GM19035 (cell line): ENCODE results near the gene CUX1.

Experiments
- ATAC-seq: cut with Tn5 transposase; IDR thresholded peaks from one replicate; pipeline ENCODE4 v1.9.1; 2021; ENCODE audit not compliant: unreplicated experiment

Gene CUX1, protein sequence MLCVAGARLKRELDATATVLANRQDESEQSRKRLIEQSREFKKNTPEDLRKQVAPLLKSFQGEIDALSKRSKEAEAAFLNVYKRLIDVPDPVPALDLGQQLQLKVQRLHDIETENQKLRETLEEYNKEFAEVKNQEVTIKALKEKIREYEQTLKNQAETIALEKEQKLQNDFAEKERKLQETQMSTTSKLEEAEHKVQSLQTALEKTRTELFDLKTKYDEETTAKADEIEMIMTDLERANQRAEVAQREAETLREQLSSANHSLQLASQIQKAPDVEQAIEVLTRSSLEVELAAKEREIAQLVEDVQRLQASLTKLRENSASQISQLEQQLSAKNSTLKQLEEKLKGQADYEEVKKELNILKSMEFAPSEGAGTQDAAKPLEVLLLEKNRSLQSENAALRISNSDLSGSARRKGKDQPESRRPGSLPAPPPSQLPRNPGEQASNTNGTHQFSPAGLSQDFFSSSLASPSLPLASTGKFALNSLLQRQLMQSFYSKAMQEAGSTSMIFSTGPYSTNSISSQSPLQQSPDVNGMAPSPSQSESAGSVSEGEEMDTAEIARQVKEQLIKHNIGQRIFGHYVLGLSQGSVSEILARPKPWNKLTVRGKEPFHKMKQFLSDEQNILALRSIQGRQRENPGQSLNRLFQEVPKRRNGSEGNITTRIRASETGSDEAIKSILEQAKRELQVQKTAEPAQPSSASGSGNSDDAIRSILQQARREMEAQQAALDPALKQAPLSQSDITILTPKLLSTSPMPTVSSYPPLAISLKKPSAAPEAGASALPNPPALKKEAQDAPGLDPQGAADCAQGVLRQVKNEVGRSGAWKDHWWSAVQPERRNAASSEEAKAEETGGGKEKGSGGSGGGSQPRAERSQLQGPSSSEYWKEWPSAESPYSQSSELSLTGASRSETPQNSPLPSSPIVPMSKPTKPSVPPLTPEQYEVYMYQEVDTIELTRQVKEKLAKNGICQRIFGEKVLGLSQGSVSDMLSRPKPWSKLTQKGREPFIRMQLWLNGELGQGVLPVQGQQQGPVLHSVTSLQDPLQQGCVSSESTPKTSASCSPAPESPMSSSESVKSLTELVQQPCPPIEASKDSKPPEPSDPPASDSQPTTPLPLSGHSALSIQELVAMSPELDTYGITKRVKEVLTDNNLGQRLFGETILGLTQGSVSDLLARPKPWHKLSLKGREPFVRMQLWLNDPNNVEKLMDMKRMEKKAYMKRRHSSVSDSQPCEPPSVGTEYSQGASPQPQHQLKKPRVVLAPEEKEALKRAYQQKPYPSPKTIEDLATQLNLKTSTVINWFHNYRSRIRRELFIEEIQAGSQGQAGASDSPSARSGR (N-terminal part only)

GRCh38 chr7:101817471-101818286, at the start of gene CUX1:
Gene CUX1 (plus strand): TSS chr7:101817626. CDS start chr7:101817640, 14 bp downstream.
- ATAC-seq: no peak

DNA sequence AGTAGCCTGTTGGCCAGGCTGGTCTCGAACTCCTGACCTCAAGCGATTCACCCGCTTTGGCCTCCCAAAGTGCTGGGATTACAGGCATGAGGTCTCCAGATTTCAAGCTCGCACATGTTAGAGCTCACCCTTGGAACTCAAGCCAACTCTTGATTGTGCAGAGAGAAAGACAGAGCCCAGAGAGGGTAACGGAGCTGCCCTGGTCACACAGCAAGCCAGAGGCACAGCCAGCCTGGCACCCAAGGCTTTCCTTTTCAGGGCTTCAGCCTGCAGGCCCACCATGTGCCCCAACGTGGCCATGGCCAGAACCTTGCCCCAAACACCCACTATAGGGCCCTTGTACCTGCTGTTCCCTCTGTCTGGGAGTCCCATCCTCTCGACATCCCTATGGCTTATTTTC, 49.1 kb upstream of the CUX1 start:
- no peak for ATAC-seq

GRCh38 chr7:101770466-101770865, 47.0 kb upstream of the CUX1 start:
- ATAC-seq: no peak

DNA sequence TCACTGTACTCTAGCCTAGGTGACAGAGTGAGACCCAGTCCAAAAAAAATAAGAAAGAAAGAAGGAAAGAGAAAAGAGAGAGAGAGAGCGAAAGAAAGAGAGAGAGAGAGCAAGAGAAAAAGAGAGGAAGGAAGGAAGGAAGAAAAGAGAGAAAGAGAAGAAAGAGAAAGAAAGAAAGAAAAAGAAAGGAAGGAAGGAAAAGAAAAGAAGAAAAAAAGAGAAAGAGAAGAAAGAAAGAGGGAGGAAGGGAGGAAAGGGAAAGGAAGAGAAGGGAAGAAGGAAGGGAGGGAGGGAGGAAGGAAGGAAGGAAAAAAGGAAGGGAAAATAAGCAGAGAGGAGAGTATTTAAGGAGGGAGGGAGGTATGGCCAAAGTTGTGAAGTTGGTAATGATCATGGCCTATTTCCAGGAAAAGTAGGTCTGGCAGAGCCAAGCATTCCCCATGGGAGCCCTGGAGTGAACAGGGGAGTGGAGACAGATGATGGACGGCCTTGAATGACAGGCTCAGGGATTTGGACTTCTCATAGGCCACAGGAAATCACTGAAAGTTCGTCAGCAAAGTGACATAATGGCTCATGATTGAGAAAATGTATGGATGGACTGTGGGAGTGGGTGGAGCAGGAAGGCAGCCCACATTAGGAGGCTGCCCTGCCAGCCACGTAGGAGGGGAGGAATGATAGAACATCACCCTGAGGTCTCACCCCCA, 44.8 kb upstream of the CUX1 start:
- no peak for ATAC-seq

DNA sequence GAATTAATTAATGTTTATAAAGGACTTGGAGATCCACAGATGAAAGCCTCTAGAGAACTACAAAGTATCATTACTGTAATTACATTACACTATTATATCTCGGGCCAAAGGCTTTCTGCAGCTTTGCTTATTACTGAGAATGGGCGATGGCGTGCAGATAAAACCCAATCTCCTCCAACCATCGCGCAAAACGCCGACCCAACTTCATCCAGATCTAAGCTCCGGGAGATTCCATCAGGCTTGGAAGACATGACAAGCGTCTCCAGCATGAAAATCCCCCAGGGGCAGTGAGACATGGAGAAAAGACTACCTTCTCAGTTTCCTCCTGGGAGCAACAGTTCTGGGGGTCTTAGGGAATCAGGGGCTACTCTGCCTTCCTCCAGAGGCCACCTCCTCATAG, 42.2 kb upstream of the CUX1 start:
- no peak for ATAC-seq

DNA sequence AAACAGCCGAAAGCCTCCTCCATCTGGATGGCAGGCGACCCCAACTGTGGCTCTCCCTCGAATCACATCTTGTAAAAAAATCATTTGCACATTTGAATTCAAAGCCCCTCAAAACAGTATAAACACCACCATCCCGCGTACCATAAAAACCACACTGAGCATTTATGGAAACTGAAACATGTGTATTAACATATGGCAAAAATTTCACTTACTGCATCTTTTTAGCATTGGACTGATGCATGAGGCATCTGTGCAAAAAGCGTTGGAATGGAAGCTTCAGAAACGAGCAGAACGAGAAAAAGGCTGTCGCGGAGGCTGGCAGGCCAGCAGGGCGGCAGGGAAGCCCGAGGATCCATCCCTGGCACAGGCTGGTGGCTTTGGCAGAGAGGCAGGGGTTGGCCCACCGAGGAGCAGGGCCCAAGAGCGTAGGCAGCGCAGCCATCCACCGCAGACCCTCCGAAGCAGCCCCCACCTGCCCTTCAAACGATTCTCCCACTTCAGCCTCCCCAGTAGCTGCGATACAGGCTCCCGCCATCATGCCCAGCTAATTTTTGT, 39.3 kb upstream of the CUX1 start:
- no peak for ATAC-seq

GRCh38 chr7:101779267-101779666, 38.2 kb upstream of the CUX1 start:
- no peak for ATAC-seq

GRCh38 chr7:101780281-101780680, 37.1 kb upstream of the CUX1 start:
- no peak for ATAC-seq

- ATAC-seq: no peak
Observed at GRCh38 chr7:101781439-101781838, 36.0 kb upstream of the CUX1 start.

DNA sequence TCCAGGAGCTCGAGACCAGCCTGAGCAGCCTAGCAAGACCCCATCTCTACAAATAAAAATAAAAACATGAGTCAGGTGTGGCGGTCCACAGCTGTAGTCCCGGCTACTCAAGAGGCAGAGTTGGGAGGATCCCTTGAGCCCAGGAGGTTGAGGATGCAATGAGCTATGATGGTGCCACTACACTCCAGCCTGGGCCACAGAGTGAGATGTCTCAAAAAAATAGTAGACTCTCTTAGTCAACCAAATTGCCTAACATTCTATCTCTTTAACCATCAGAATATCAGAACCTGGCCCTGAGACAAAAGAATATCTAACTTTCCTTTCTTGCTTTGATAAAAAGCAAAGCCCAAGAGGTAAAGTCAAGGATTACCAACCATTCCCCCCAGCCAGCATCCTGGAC, 35.0 kb upstream of the CUX1 start:
- no peak for ATAC-seq

GRCh38 chr7:101782896-101783295, 34.5 kb upstream of the CUX1 start:
- ATAC-seq: no peak

DNA sequence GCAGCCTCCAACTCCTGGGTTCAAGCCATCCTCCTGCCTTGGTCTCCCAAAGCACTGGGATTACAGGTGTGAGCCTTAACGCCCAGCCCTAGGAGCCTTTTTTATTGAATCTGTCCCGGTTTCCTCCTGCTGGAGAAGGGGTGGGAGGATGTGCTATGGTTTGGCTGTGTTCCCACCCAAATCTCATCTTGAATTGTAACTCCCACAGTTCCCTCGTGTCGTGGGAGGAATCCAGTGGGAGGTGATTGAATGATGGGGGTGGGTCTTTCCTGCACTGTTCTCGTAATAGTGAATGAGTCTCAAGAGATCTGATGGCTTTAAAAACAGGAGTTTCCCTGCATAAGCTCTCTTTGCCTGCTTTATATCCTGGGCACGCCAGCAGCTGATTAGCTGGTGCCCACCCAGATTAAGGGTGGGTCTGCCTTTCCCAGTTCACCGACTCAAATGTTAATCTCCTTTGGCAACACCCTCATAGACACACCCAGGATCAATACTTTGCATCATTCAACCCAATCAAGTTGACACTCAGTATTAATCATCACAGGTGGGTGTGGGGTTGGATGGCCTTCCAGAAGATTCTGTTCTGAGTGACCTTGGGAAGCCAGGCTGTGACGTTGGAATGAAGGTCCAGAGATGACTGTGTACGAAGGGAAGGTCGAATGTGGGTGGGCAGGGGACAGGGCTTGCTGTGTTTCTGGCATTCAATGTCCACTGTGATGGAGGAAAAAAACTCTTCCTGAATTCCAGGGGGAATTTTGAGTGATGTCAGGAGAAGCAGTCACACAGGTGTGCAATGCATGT, 33.8 kb upstream of the CUX1 start:
- no peak for ATAC-seq

DNA sequence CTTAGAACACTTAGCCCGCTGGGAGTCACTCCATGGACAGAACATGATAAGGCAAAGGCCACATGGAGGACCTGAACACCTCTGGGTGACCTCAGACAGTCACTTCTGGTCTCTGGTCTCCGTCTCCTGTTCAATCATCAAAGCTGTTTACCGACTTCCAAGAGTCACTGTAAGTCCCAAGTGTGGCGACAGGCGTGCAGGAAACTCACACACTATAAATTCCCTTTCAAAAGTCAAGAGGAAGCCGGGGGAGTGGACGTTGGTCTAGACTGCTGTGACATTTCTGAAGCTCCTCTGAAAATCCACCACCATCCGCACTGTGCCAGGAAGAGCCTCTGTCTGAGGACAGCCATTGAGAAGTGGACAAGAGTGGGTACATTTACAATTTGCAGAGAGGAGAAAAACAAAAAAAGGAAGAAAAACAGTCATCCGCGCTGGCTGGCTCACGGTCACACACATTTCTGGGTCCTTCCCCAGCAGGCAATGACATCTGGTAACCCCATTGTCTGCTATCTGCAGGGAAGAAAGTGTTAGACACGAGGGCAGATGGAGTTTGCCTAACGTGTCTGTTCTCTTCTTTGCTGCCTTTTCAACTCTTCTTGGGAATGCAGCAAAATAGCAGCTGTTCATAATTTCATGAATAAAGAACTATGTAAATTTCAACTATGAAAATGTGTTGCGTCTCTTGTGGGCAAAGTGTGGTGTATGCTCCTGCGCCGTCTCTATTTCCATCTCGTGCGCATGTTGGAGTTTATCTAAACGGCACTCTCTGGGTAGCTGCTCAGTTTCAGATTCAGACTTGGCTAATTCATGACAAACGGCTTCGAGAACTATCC, 32.9 kb upstream of the CUX1 start:
- no peak for ATAC-seq

DNA sequence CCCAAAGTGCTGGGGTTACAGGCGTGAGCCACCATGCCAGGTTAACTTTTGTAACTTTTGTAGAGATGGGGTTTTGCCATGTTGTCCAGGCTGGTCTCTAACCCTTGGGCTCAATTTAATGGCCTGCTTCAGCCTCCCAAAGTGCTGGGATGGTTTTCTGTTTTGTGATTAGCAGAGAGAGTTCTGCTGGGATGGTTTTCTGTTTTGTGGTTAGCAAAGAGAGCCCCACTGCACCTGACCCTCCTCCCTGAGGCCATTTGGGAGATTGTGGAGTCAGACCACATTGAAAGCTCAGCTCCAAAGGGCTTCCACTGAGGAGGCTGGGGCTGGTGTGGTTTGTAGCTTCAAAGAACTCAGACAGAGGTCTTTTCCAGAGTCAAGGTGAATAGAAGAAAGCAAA, 29.6 kb upstream of the CUX1 start:
- no peak for ATAC-seq

DNA sequence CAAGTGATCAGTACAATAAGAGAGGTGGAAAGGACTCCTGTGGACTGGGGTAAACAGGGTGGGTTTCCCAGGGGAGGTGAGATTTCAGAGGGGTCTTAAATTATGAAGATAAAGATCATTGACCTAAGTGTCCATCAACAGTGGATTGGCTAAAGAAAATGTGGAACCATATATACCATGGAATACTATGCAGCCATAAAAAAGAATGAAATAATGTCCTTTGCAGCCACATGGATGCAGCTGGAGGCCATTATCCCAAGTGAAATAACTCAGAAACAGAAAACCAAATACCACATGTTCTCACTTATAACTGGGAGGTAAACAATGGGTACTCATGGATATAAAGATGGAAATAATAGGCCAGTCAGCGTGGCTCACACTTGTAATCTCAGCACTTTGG, 28.9 kb upstream of the CUX1 start:
- ATAC-seq: no peak

- no peak for ATAC-seq
Observed at GRCh38 chr7:101790566-101791293, 26.7 kb upstream of the CUX1 start.

DNA sequence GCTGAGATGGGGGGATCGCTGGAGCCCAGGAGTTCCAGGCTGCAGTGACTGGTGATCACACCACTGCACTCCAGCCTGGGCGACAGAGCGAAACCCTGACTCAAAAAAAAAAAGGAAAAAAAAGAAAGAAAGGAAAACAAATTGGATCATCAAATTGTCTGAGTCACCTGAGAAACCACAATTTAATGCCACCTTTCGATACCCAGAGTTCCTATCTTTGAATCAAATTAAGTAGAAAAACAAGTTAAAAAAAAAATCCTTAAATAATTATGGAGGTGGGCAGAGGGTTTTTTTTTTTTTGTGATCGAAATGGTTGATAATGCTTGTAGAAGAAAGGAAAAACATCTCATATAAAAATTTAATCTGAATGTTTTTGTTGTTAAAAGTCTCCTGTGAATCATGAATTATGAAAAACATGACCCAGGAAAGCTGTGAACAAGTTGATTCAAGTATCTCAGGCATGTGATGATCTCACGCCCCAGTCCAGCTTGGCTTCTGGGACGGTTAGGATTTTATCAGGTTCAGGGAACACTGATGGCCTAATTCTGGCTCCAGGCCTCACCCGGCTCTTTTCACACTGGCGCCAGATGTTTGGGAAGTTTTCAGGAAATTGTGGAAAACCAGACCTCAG, 25.3 kb upstream of the CUX1 start:
- no peak for ATAC-seq
